ENCODE measurements around the gene CD59. TPM values are rescaled to one million over a fixed set of nuclear protein-coding genes. Genes with fewer than 3 reads are reported as not detected.

Gene CD59
- total and polyA plus RNA-seq, 2 of the 13 experiments (the other 11 are each of a cell fraction or from before 2014, with no cell fraction given), result 127 to 289 TPM

DNA sequence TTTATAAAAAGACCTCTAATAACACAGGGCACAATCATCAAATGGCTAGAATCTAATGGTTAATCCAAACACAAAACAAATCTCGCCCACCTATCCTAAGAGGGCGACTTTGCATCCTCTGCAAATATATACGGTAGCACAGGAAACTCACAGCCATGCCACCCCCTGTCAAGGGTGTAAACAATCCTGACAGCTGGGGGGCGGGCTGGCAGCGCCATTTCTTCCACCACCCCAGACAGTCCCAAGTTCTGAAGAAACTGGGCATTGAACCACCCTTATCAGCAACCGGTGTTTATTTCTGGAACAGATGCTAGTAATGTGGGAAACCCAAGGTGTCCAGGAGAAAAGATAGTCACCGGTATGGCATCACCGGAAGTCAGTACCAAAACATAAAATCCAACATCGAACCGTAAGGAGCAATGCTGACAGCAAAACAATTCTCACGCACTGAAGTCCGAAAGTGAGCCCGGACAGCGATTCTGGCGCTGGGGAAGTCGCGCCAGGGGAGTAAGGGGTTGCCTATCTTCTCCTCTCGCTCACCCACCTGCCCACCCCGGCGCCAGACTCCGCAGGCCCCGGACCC lies 37.3 kb upstream of the CD59 start:
- intact Hi-C loops (cut with micrococcal nuclease; ENCODE audit: unreplicated experiment) (loop anchor here (5.0 kb wide), 1 partner anchor 36 kb away; the partner anchor contains the start of gene CD59), in situ Hi-C loops (cut with HindIII; ENCODE audit: extremely low pct_ligation_motif_present, low pct_unique_long_range_greater_than_20kb) (no loop called here)
- peaks cover 0 to 6% of the 10 kb centered on the region in 2 experiments; a peak in 3 of 5 replicates for H3K36me3 ChIP-seq (replicated peaks in 1 of 2; ENCODE audit: control insufficient read depth in 1 of 2, insufficient read depth in 2 of 2, low read length in 2 of 2)
- no peak overlapping the region for H2AFZ ChIP-seq (ENCODE audit: low read length)
- no peak for DNase-seq (ENCODE audit: low spot score)
- CTCF ChIA-PET (ENCODE audit: low intra/inter-chr PET ratio, low total read pairs), result no interaction called here
- peaks cover 0 to 27% of the 10 kb centered on the region in 2 experiments; a peak in 2 of 5 replicates for H3K27me3 ChIP-seq (ENCODE audit: control insufficient read depth in 1 of 2, insufficient read depth in 2 of 2, low read length in 2 of 2)
- peak overlapping the region; percentile 78 for H3K9ac ChIP-seq (ENCODE audit: insufficient read depth, low read depth, low read length)
- peak; percentile 43 for ATAC-seq
- peak overlapping the region; percentile 77 to 98 (median 87) for H3K4me3 ChIP-seq (replicated peaks in 1 of 3; ENCODE audit: insufficient read depth in 1 of 3, low read depth in 2 of 3, low read length in 3 of 3)
- peak overlapping the region; percentile 84 for H3K4me2 ChIP-seq (ENCODE audit: low read depth, low read length)
- peak overlapping the region; percentile 33 for H3K27ac ChIP-seq (ENCODE audit: extremely low read length, insufficient read depth, low read length)
- peaks cover 38% of the 10 kb centered on the region for H3K4me1 ChIP-seq (ENCODE audit: insufficient read depth, low read length)
- WGBS (ENCODE audit: low lambda C conversion rate), result under 1% methylated on average over 12 of the region's 22 CpGs
- no peaks in the 10 kb centered on the region for H3K9me3 ChIP-seq (ENCODE audit: low read length)
- POLR2A ChIA-PET, result interaction anchor here (0.8 to 1.4 kb wide), 3 partner anchors 12 to 74 kb away, joined by 3 to 4 read pairs (median 3); no protein-coding TSS in a partner anchor
- no peak for FAIRE-seq
- BruUV-seq (replicated peaks), result no TSS peak
- H3K79me2 ChIP-seq (ENCODE audit: insufficient read depth, low read length), result peaks cover 4% of the 10 kb centered on the region
- H4K20me1 ChIP-seq (ENCODE audit: insufficient read depth, low read length), result peaks cover 5% of the 10 kb centered on the region; the same call in 1 of the 2 replicates
- TF ChIP-seq, protein P1, sequence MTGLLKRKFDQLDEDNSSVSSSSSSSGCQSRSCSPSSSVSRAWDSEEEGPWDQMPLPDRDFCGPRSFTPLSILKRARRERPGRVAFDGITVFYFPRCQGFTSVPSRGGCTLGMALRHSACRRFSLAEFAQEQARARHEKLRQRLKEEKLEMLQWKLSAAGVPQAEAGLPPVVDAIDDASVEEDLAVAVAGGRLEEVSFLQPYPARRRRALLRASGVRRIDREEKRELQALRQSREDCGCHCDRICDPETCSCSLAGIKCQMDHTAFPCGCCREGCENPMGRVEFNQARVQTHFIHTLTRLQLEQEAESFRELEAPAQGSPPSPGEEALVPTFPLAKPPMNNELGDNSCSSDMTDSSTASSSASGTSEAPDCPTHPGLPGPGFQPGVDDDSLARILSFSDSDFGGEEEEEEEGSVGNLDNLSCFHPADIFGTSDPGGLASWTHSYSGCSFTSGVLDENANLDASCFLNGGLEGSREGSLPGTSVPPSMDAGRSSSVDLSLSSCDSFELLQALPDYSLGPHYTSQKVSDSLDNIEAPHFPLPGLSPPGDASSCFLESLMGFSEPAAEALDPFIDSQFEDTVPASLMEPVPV (CRISPR knock-in tag; IDR thresholded peaks at IDR 0.05), result peak; percentile 20; the same call in 1 of the 2 replicates
- TF ChIP-seq ZNF329 (CRISPR knock-in tag; IDR thresholded peaks at IDR 0.05; ENCODE audit: low read depth), result no peak
- TF ChIP-seq, protein P2, sequence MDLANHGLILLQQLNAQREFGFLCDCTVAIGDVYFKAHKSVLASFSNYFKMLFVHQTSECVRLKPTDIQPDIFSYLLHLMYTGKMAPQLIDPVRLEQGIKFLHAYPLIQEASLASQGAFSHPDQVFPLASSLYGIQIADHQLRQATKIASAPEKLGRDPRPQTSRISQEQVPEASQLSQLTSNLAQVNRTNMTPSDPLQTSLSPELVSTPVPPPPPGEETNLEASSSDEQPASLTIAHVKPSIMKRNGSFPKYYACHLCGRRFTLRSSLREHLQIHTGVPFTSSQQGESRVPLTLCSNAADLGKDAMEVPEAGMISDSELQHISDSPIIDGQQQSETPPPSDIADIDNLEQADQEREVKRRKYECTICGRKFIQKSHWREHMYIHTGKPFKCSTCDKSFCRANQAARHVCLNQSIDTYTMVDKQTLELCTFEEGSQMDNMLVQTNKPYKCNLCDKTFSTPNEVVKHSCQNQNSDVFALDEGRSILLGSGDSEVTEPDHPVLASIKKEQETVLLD (CRISPR knock-in tag; IDR thresholded peaks at IDR 0.05; ENCODE audit: low read depth), result no peak
- TF ChIP-seq FOXK1 (CRISPR knock-in tag; IDR thresholded peaks at IDR 0.05; ENCODE audit: borderline replicate concordance, low read depth), result 0 out of 2 replicates have a peak, but pooled peaks have one; percentile 20
- TF ChIP-seq, protein P3, sequence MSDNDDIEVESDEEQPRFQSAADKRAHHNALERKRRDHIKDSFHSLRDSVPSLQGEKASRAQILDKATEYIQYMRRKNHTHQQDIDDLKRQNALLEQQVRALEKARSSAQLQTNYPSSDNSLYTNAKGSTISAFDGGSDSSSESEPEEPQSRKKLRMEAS (IDR thresholded peaks at IDR 0.05), result peak; percentile 48; the same call in 1 of the 2 replicates
- TF ChIP-seq MXI1 (IDR thresholded peaks at IDR 0.05; ENCODE audit: borderline replicate concordance, low read depth, low read length), result peak; percentile 66; the same call in 1 of the 3 replicates
- TF ChIP-seq ZNF737 (CRISPR knock-in tag; IDR thresholded peaks at IDR 0.05; ENCODE audit: borderline replicate concordance), result 0 out of 2 replicates have a peak, but pooled peaks have one; percentile 27
- TF ChIP-seq SAP130 (CRISPR knock-in tag; IDR thresholded peaks at IDR 0.05; ENCODE audit: low read depth), result peak; percentile 85
- TF ChIP-seq, protein P4, sequence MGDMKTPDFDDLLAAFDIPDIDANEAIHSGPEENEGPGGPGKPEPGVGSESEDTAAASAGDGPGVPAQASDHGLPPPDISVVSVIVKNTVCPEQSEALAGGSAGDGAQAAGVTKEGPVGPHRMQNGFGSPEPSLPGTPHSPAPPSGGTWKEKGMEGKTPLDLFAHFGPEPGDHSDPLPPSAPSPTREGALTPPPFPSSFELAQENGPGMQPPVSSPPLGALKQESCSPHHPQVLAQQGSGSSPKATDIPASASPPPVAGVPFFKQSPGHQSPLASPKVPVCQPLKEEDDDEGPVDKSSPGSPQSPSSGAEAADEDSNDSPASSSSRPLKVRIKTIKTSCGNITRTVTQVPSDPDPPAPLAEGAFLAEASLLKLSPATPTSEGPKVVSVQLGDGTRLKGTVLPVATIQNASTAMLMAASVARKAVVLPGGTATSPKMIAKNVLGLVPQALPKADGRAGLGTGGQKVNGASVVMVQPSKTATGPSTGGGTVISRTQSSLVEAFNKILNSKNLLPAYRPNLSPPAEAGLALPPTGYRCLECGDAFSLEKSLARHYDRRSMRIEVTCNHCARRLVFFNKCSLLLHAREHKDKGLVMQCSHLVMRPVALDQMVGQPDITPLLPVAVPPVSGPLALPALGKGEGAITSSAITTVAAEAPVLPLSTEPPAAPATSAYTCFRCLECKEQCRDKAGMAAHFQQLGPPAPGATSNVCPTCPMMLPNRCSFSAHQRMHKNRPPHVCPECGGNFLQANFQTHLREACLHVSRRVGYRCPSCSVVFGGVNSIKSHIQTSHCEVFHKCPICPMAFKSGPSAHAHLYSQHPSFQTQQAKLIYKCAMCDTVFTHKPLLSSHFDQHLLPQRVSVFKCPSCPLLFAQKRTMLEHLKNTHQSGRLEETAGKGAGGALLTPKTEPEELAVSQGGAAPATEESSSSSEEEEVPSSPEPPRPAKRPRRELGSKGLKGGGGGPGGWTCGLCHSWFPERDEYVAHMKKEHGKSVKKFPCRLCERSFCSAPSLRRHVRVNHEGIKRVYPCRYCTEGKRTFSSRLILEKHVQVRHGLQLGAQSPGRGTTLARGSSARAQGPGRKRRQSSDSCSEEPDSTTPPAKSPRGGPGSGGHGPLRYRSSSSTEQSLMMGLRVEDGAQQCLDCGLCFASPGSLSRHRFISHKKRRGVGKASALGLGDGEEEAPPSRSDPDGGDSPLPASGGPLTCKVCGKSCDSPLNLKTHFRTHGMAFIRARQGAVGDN (CRISPR knock-in tag; IDR thresholded peaks at IDR 0.05), result no peak
- no peak for TF ChIP-seq ZNF180 (CRISPR knock-in tag; IDR thresholded peaks at IDR 0.05; ENCODE audit: borderline replicate concordance, low read depth)
- TF ChIP-seq, protein P5, sequence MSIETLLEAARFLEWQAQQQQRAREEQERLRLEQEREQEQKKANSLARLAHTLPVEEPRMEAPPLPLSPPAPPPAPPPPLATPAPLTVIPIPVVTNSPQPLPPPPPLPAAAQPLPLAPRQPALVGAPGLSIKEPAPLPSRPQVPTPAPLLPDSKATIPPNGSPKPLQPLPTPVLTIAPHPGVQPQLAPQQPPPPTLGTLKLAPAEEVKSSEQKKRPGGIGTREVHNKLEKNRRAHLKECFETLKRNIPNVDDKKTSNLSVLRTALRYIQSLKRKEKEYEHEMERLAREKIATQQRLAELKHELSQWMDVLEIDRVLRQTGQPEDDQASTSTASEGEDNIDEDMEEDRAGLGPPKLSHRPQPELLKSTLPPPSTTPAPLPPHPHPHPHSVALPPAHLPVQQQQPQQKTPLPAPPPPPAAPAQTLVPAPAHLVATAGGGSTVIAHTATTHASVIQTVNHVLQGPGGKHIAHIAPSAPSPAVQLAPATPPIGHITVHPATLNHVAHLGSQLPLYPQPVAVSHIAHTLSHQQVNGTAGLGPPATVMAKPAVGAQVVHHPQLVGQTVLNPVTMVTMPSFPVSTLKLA (IDR thresholded peaks at IDR 0.05), result 0 out of 2 replicates have a peak, but pooled peaks have one; percentile 39
- no peak for TF ChIP-seq ZBTB7B (CRISPR knock-in tag; IDR thresholded peaks at IDR 0.05)
- peak; percentile 73 for TF ChIP-seq HNRNPLL (IDR thresholded peaks at IDR 0.05; ENCODE audit: low read depth, low read length, poor library complexity, severe bottlenecking)
- TF ChIP-seq RBM39 (IDR thresholded peaks at IDR 0.05; ENCODE audit: low read depth, low read length, poor library complexity, severe bottlenecking), result peak; percentile 20

Measured in HepG2 (cell line).